ELR (cell line): ENCODE data around the gene TMEM33.

Experiments used
- DNase-seq: peaks from one replicate; pipeline ENCODE4 v3.0.0-alpha.2; 2015; ENCODE audit warnings: low read depth

TMEM33 gene

DNA sequence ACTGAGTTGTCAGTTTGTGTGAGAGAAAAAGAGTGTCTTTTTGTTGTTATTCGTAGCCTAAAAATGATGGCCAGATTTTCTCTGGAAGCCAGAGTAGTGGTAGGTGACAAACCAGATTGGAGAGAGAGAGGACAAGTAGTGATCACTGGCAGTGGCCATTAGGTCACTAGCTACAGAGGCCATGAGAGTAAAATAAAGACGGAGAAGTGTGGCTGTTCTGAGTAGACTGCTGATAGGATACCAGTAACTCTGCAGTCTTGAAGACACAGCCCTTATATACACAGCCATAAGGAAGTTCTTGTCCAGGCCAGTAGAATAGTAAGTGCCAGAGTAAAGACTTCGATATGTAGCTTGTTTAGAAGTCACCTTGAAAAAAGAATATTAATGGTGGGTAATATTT is 62.8 kb downstream of the TMEM33 start:
- no peak for DNase-seq

DNA sequence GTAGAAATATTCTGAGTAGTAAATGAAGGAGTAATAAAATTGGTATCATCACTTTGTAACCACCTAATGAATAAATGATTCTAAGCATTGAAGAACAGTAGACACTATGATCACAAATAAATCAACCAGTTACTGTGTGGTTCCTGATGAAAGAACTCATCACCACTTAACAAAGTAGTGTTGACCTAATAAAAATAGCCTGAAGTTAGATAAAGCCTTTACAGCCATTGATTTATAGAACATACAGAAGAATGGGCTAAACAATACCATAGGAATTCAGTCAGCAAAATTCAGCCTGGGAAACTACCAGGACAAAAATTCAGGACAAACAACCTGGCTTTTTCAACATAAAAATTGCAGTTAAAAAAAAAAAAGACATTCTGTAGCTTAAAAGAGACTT is 64.1 kb downstream of the TMEM33 start:
- DNase-seq = no peak

DNA sequence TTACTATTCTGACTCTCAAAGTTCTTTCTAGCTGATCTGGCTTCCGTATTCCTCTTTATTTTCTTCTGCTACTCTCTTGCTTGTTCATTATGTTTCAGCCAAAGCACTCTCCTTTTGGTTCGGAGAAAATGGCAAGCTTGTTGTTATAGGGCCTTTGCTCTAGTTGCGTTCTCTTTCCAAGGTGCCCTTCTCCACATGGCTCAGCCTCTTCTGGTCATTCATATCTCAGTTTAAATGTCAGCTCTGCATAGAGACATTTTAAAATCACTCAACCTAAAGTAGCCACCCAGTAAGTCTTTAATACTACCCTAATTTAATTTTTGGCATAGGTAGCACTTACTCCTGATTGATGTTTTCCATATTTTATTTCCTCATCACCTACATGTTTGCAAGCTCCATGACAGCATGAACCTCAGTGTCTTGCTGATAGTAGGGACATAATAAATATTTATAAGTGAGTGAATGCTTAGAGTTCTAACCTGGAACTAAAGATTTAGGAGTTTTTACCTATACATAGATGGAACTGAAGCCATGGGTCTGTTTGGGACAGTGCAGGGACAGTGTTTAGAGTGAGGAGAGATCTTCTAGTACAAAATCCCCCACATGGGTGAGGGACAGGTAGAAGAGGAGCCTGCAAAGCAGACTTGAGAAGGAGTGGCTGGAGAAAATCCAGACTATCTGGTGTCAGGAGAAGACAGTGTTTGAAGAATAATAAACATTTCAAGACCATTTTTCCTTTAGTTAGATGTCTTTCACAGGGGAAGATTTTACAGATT is 73.0 kb downstream of the TMEM33 start:
- DNase-seq = no peak
